IPS-NIHi7 (cell line): Measurements from ENCODE around the gene DNAH1.

ENCODE experiments used
- DNase-seq: peaks from one replicate; pipeline ENCODE4 v3.0.0; 2012; ENCODE audit warnings: mixed read lengths; ENCODE audit errors: extremely low spot score

DNAH1 gene

GRCh38 chr3:52290596-52291507 is 25.3 kb upstream of the DNAH1 start:
- DNase-seq, result no peak

- DNase-seq, result peak; percentile 66
Observed at GRCh38 chr3:52291508-52292181, 24.5 kb upstream of the DNAH1 start.

- no peak for DNase-seq
Observed at GRCh38 chr3:52292247-52293065, 23.7 kb upstream of the DNAH1 start.

GRCh38 chr3:52293491-52294319 is 22.4 kb upstream of the DNAH1 start:
- no peak for DNase-seq

- no peak for DNase-seq
Observed at GRCh38 chr3:52294320-52295150, 21.6 kb upstream of the DNAH1 start.

GRCh38 chr3:52295671-52296208 is 20.4 kb upstream of the DNAH1 start:
- no peak for DNase-seq

GRCh38 chr3:52297242-52298148 is 18.6 kb upstream of the DNAH1 start:
- no peak for DNase-seq

GRCh38 chr3:52298149-52299098 is 17.7 kb upstream of the DNAH1 start:
- DNase-seq, result peak; percentile 55

- DNase-seq, result no peak
Observed at GRCh38 chr3:52299247-52299878, 16.8 kb upstream of the DNAH1 start.

GRCh38 chr3:52299879-52300611 is 16.1 kb upstream of the DNAH1 start:
- peak; percentile 65 for DNase-seq

- DNase-seq, result no peak
Observed at GRCh38 chr3:52302426-52303145, 13.5 kb upstream of the DNAH1 start.

GRCh38 chr3:52303811-52304210 is 12.3 kb upstream of the DNAH1 start:
- no peak for DNase-seq

GRCh38 chr3:52305926-52306325 is 10.2 kb upstream of the DNAH1 start:
- DNase-seq, result no peak

- no peak for DNase-seq
Observed at GRCh38 chr3:52306978-52307377, 9.1 kb upstream of the DNAH1 start.

- DNase-seq, result no peak
Observed at GRCh38 chr3:52308308-52308707, 7.8 kb upstream of the DNAH1 start.
